WTC11 (cell line): Measurements from ENCODE around the gene CRYBA4.

Experiments
- CTCF ChIP-seq: fragments of 200-600 bp; IDR thresholded peaks from 2 replicates; pipeline ENCODE4 v1.8.0; 2022; ENCODE audit warnings: antibody characterized with exemption
- TP53 ChIP-seq: sonication (generic); formaldehyde crosslinking; IDR thresholded peaks from 2 replicates; pipeline ENCODE4 v1.8.1; 2023; ENCODE audit warnings: mild to moderate bottlenecking, missing genetic modification reagents
- TF ChIP-seq, protein P1 (sequence below): sonication (generic); formaldehyde crosslinking; IDR thresholded peaks from 2 replicates; pipeline ENCODE4 v1.8.1; 2022; ENCODE audit warnings: mild to moderate bottlenecking, moderate library complexity, missing genetic modification reagents
- TF ChIP-seq, protein P2 (sequence below): sonication (generic); formaldehyde crosslinking; IDR thresholded peaks from 2 replicates; pipeline ENCODE4 v1.8.1; 2022; ENCODE audit warnings: mild to moderate bottlenecking, missing genetic modification reagents, moderate library complexity, borderline replicate concordance

DNA sequence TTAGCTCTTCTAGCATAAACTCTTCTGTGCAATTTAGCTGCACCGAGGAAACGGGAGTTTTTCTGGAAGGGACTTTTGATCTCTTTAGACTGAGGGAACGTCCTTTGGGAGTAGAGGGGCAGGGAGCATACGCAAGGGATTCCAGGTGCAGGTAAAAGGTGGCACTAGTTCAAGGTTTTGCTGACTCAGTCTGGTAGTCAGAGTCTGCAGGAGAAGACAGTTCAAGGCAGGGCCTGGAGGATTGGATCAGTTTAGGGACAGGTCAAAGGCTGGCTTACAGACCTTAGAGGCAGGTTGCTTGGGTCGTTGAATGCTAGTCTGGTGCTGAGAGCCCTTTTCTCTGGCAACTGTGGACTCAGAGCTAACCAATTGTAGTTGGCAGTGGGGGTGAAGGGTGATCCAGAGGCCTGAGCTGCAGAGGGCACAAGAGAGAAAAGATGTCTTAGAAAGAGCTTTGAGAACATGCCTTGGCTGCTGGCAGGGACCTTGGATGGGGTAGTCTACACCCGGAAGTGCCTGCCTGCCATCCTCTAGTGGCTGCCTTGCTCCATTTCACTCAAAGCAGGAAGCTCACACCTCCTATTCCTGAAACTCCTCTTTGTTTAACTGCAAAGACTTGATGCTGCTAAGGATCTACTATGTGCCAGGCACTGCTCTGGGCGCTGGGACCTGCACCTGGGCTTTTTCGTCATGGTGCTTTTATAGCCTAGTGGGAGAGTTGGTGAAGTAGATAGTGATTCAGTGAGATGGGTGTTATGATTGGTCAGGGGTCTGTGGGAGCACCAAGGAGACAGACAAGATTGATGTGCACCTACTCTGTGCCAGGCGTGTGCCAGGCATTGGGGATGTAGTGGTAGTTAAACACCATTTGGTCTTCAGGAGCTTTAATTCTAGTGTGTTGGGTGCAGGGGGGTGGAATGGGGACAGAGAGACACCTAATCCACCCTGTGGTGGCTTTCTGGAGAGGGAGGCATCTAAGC lies 52.7 kb downstream of the CRYBA4 start:
- TF ChIP-seq CTCF (no peak), TP53 (no peak)
- TF ChIP-seq, protein P1, sequence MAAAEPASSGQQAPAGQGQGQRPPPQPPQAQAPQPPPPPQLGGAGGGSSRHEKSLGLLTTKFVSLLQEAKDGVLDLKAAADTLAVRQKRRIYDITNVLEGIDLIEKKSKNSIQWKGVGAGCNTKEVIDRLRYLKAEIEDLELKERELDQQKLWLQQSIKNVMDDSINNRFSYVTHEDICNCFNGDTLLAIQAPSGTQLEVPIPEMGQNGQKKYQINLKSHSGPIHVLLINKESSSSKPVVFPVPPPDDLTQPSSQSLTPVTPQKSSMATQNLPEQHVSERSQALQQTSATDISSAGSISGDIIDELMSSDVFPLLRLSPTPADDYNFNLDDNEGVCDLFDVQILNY (CRISPR knock-in tag) = no peak
- TF ChIP-seq, protein P2, sequence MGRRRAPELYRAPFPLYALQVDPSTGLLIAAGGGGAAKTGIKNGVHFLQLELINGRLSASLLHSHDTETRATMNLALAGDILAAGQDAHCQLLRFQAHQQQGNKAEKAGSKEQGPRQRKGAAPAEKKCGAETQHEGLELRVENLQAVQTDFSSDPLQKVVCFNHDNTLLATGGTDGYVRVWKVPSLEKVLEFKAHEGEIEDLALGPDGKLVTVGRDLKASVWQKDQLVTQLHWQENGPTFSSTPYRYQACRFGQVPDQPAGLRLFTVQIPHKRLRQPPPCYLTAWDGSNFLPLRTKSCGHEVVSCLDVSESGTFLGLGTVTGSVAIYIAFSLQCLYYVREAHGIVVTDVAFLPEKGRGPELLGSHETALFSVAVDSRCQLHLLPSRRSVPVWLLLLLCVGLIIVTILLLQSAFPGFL (CRISPR knock-in tag) = no peak
